Keratinocyte (primary cell): ENCODE measurements around the gene NELL1. TPM values are rescaled to one million over a fixed set of nuclear protein-coding genes. Genes with fewer than 3 reads are reported as not detected.

Source experiments
- DNase-seq: peaks from one replicate; pipeline ENCODE4 v3.0.0-alpha.2; 2011; ENCODE audit warnings: low read depth, missing footprints, low spot score
- FAIRE-seq: peaks from 2 replicates; lab custom pipeline; 2011; peaks lifted over from hg19 to GRCh38; lab: Jason Lieb, UNC
- H2AFZ ChIP-seq: 2 replicates; pipeline ENCODE4 v1.6.0; 2012; ENCODE audit warnings: low read length, control low read depth, inconsistent platforms; ENCODE audit not compliant: control insufficient read depth
- H3K27ac ChIP-seq: 2 replicates; pipeline ENCODE4 v1.5.1; 2011; ENCODE audit warnings: low read length; ENCODE audit not compliant: control insufficient read depth, insufficient read depth
- H3K27me3 ChIP-seq: 3 replicates; pipeline ENCODE4 v1.6.0; 2011; ENCODE audit warnings: low read length; ENCODE audit not compliant: control insufficient read depth, insufficient read depth; ENCODE audit errors: extremely low read depth
- H3K36me3 ChIP-seq, 2 experiments: 2 replicates in 1 of 2; 3 replicates in 1 of 2; pipeline ENCODE4 v1.5.1; 2011; ENCODE audit warnings: low read length in 2 of 2, mild to moderate bottlenecking in 1 of 2; ENCODE audit not compliant: control insufficient read depth in 2 of 2, insufficient read depth in 2 of 2; ENCODE audit errors: extremely low read depth in 1 of 2
- H3K4me1 ChIP-seq: 3 replicates; pipeline ENCODE4 v1.5.1; 2011; ENCODE audit warnings: low read length; ENCODE audit not compliant: control insufficient read depth, insufficient read depth; ENCODE audit errors: extremely low read depth
- H3K4me2 ChIP-seq: 3 replicates; pipeline ENCODE4 v1.6.0; 2011; ENCODE audit warnings: low read depth, low read length; ENCODE audit not compliant: control insufficient read depth, insufficient read depth; ENCODE audit errors: extremely low read depth
- H3K4me3 ChIP-seq, 3 experiments: fragments of 200-600 bp in 1 of 3; sonication (generic) in 1 of 3; 2 replicates in 2 of 3; 3 replicates in 1 of 3; pipeline ENCODE4 v1.5.1; 2011 to 2016; ENCODE audit warnings: low read length in 3 of 3, mild to moderate bottlenecking in 3 of 3, control low read depth in 2 of 3, inconsistent platforms in 1 of 3, low read depth in 1 of 3, mixed read lengths in 1 of 3, mixed run types in 1 of 3, moderate library complexity in 1 of 3; ENCODE audit not compliant: control insufficient read depth in 2 of 3, insufficient read depth in 2 of 3; ENCODE audit errors: extremely low read depth in 1 of 3
- H3K79me2 ChIP-seq: 2 replicates; pipeline ENCODE4 v1.6.0; 2012; ENCODE audit warnings: low read length; ENCODE audit not compliant: control insufficient read depth, insufficient read depth
- H3K9ac ChIP-seq: 3 replicates; pipeline ENCODE4 v1.6.0; 2011; ENCODE audit warnings: low read length; ENCODE audit not compliant: control insufficient read depth, insufficient read depth; ENCODE audit errors: extremely low read depth
- H3K9me1 ChIP-seq: 3 replicates; pipeline ENCODE4 v1.6.0; 2011; ENCODE audit warnings: low read length; ENCODE audit not compliant: control insufficient read depth, insufficient read depth; ENCODE audit errors: extremely low read depth
- H3K9me3 ChIP-seq: 2 replicates; pipeline ENCODE4 v1.5.1; 2012; ENCODE audit warnings: low read depth, low read length; ENCODE audit not compliant: control insufficient read depth
- H4K20me1 ChIP-seq: 3 replicates; pipeline ENCODE4 v1.6.0; 2011; ENCODE audit warnings: low read length; ENCODE audit not compliant: control insufficient read depth, insufficient read depth; ENCODE audit errors: extremely low read depth
- CTCF ChIP-seq, 3 experiments: IDR thresholded peaks in 1 of 3; conservative IDR thresholded peaks in 1 of 3; optimal IDR thresholded peaks in 1 of 3; 2 replicates in 2 of 3; 3 replicates in 1 of 3; pipeline versions ENCODE3 to v1.5.1; 2011; ENCODE audit warnings: low read length in 3 of 3, mild to moderate bottlenecking in 3 of 3, moderate library complexity in 2 of 3, control low read depth in 1 of 3, inconsistent platforms in 1 of 3; ENCODE audit not compliant: insufficient read depth in 2 of 3; ENCODE audit errors: extremely low read depth in 1 of 3
- EZH2 ChIP-seq: IDR thresholded peaks from one replicate; pipeline ENCODE4 v1.6.1; 2012; ENCODE audit warnings: inconsistent platforms, mild to moderate bottlenecking, low read length, moderate library complexity
- dilution Hi-C: fragments of 300-500 bp; cut with MboI; formaldehyde crosslinking; loops from one replicate; pipeline ENCODE4 v1.7.0; 2020; ENCODE audit warnings: low sequenced_read_pairs; ENCODE audit not compliant: extremely low pct_ligation_motif_present
- polyA plus RNA-seq, 5 experiments: library from polyadenylated mRNA; depleted of rRNA in 3 of 5; stranded (reverse) in 3 of 5; stranded (forward) in 1 of 5; unstranded in 1 of 5; fragments of >200 nt; gene quantifications; 1 replicate in 1 of 5; 2 replicates in 3 of 5; 3 replicates in 1 of 5; pipeline versions ENCODE4 v1.2.1 to v1.2.3, GENCODE V29; 2011 to 2012; ENCODE audit warnings: missing spikeins in 2 of 5, low read depth in 1 of 5, low replicate concordance in 1 of 5

The NELL1 gene
- polyA plus RNA-seq, 1 donor (not counting 4 experiments of a cell fraction or from before 2014, with no cell fraction given) = not detected

GRCh38 chr11:21301981-21302380, 632.6 kb downstream of the NELL1 start:
- no peaks in the 10 kb centered on the region for H4K20me1 ChIP-seq
- dilution Hi-C loops = no loop called here
- no peak overlapping the region for H3K9ac ChIP-seq
- no peaks in the 10 kb centered on the region for H3K36me3 ChIP-seq
- H3K27me3 ChIP-seq = no peaks in the 10 kb centered on the region
- H2AFZ ChIP-seq = no peak overlapping the region
- no peak for DNase-seq
- H3K9me3 ChIP-seq = no peaks in the 10 kb centered on the region
- H3K4me2 ChIP-seq = no peak overlapping the region
- FAIRE-seq = no peak
- no peaks in the 10 kb centered on the region for H3K79me2 ChIP-seq
- no peaks in the 10 kb centered on the region for H3K4me1 ChIP-seq
- TF ChIP-seq EZH2 (no peak), CTCF (optimal IDR thresholded peaks at IDR 0.05 in 1 of 3, IDR thresholded peaks at IDR 0.05 in 1 of 3, conservative IDR thresholded peaks at IDR 0.05 in 1 of 3; ENCODE audit: extremely low read depth in 1 of 3, insufficient read depth in 2 of 3, low read length in 3 of 3) (no peak)
- no peaks in the 10 kb centered on the region for H3K9me1 ChIP-seq
- no peak overlapping the region for H3K4me3 ChIP-seq
- no peak overlapping the region for H3K27ac ChIP-seq

GRCh38 chr11:21306739-21307358, 637.5 kb downstream of the NELL1 start:
- H3K79me2 ChIP-seq = no peaks in the 10 kb centered on the region
- FAIRE-seq = no peak
- DNase-seq = no peak

More at GRCh38 chr11:21306739-21307358, 637.5 kb downstream of the NELL1 start:
- H3K4me3 ChIP-seq = no peak overlapping the region
- no peak overlapping the region for H2AFZ ChIP-seq
- no peaks in the 10 kb centered on the region for H3K36me3 ChIP-seq
- H4K20me1 ChIP-seq = no peaks in the 10 kb centered on the region
- H3K4me2 ChIP-seq = no peak overlapping the region
- TF ChIP-seq CTCF (optimal IDR thresholded peaks at IDR 0.05 in 1 of 3, IDR thresholded peaks at IDR 0.05 in 1 of 3, conservative IDR thresholded peaks at IDR 0.05 in 1 of 3; ENCODE audit: extremely low read depth in 1 of 3, insufficient read depth in 2 of 3, low read length in 3 of 3) (no peak), EZH2 (no peak)
- H3K9me3 ChIP-seq = no peaks in the 10 kb centered on the region
- H3K9ac ChIP-seq = no peak overlapping the region
- no peaks in the 10 kb centered on the region for H3K4me1 ChIP-seq
- no peaks in the 10 kb centered on the region for H3K27me3 ChIP-seq
- H3K27ac ChIP-seq = no peak overlapping the region
- dilution Hi-C loops = no loop called here
- H3K9me1 ChIP-seq = no peaks in the 10 kb centered on the region
